Brain microvascular endothelial cell (primary cell): ENCODE results near the gene LMX1B.

Source experiments
- DNase-seq: peaks from one replicate; pipeline ENCODE4 v3.0.0-alpha.2; 2020
- H3K27ac ChIP-seq: fragments of 250-450 bp; sonication (Bioruptor Pico); 2 replicates; pipeline ENCODE4 v1.5.1; 2020; ENCODE audit warnings: mild to moderate bottlenecking, moderate library complexity
- H3K27me3 ChIP-seq: fragments of 250-450 bp; sonication (Bioruptor Pico); replicated peaks from 2 replicates; pipeline ENCODE4 v1.5.1; 2020; ENCODE audit warnings: mild to moderate bottlenecking
- H3K36me3 ChIP-seq: fragments of 250-450 bp; sonication (Bioruptor Pico); replicated peaks from 2 replicates; pipeline ENCODE4 v1.5.1; 2020; ENCODE audit warnings: mild to moderate bottlenecking
- H3K4me3 ChIP-seq: 2 replicates; pipeline ENCODE4 v1.5.1; 2011; ENCODE audit warnings: low read depth, mild to moderate bottlenecking, control low read depth, low read length, moderate library complexity
- CTCF ChIP-seq: IDR thresholded peaks from 2 replicates; pipeline ENCODE4 v1.5.1; 2011; ENCODE audit warnings: low read depth, mild to moderate bottlenecking, moderate library complexity, low read length, control low read depth, inconsistent platforms; ENCODE audit errors: missing control alignments
- in situ Hi-C: cut with HindIII; loops from 2 replicates; pipeline ENCODE4 v1.10.0; 2017; ENCODE audit warnings: low sequenced_read_pairs, low pct_ligation_motif_present

LMX1B gene

GRCh38 chr9:126689027-126689825 is 75.5 kb downstream of the LMX1B start:
- Histone ChIP-seq H3K4me3 (no peak overlapping the region), H3K27ac (no peak overlapping the region), H3K36me3 (no peaks in the 10 kb centered on the region), H3K27me3 (peaks cover 18% of the 10 kb centered on the region)
- in situ Hi-C loops: no loop called here
- TF ChIP-seq CTCF: no peak
- no peak for DNase-seq

- in situ Hi-C loops: no loop called here
- peaks cover 7% of the 10 kb centered on the region for H3K27me3 ChIP-seq
- TF ChIP-seq CTCF: peak; percentile 82
- no peak overlapping the region for H3K27ac ChIP-seq
- no peaks in the 10 kb centered on the region for H3K36me3 ChIP-seq
- DNase-seq: no peak
- no peak overlapping the region for H3K4me3 ChIP-seq
These were observed 76.8 kb downstream of the LMX1B start for GRCh38 chr9:126690431-126691051.

- Histone ChIP-seq H3K27me3 (peaks cover 3% of the 10 kb centered on the region), H3K4me3 (no peak overlapping the region), H3K36me3 (no peaks in the 10 kb centered on the region), H3K27ac (no peak overlapping the region)
- in situ Hi-C loops: no loop called here
- DNase-seq: no peak
- TF ChIP-seq CTCF: no peak
These were observed 78.5 kb downstream of the LMX1B start for GRCh38 chr9:126692041-126692758.

- Histone ChIP-seq H3K27ac (no peak overlapping the region), H3K27me3 (peaks cover 3% of the 10 kb centered on the region), H3K4me3 (no peak overlapping the region), H3K36me3 (no peaks in the 10 kb centered on the region)
- in situ Hi-C loops: no loop called here
- DNase-seq: no peak
- no peak for TF ChIP-seq CTCF
These were observed 79.2 kb downstream of the LMX1B start for GRCh38 chr9:126692759-126693427.

- no peak overlapping the region for H3K4me3 ChIP-seq
- no peak for DNase-seq
- no peaks in the 10 kb centered on the region for H3K36me3 ChIP-seq
- no peak overlapping the region for H3K27ac ChIP-seq
- no peak for TF ChIP-seq CTCF
- peaks cover 3% of the 10 kb centered on the region for H3K27me3 ChIP-seq
- in situ Hi-C loops: no loop called here
These were observed 79.8 kb downstream of the LMX1B start for GRCh38 chr9:126693428-126693944.
